NOMO-1 treated with dmso at 0.1 percent for 144 hours (cell line): ENCODE measurements around the gene ODR4.
"Not testable (repeated sequence)": the region's sequence is repeated elsewhere in the genome, so short reads cannot be mapped to it uniquely, and the experiment has no call there.

Source experiments
- DNase-seq: peaks from one replicate; lab custom pipeline; 2025; ENCODE audit not compliant: unreplicated experiment; lab: John Stamatoyannopoulos, UW

Gene ODR4

GRCh38 chr1:186420923-186421322 lies 45.3 kb downstream of the ODR4 start:
- no peak for DNase-seq

- DNase-seq: no peak
These were observed 45.8 kb downstream of the ODR4 start for GRCh38 chr1:186421446-186421845.

- DNase-seq: no peak
These were observed 48.9 kb downstream of the ODR4 start for GRCh38 chr1:186424539-186424938.

- no peak for DNase-seq
These were observed 50.5 kb downstream of the ODR4 start for GRCh38 chr1:186426118-186426517.

GRCh38 chr1:186429017-186429416 lies 53.4 kb downstream of the ODR4 start:
- no peak for DNase-seq

- no peak for DNase-seq
These were observed 59.7 kb downstream of the ODR4 start for GRCh38 chr1:186435336-186435735.

GRCh38 chr1:186438567-186438966 lies 62.9 kb downstream of the ODR4 start:
- DNase-seq: no peak

GRCh38 chr1:186440584-186440983 lies 64.9 kb downstream of the ODR4 start:
- no peak for DNase-seq

- DNase-seq: peak; percentile 41
These were observed 67.2 kb downstream of the ODR4 start for GRCh38 chr1:186442651-186443375.

GRCh38 chr1:186443638-186444037 lies 68.0 kb downstream of the ODR4 start:
- DNase-seq: no peak

- no peak for DNase-seq
These were observed 70.5 kb downstream of the ODR4 start for GRCh38 chr1:186446152-186446551.

- DNase-seq: peak; percentile 44
These were observed 79.3 kb downstream of the ODR4 start for GRCh38 chr1:186454981-186455380.

- DNase-seq: no peak
These were observed 81.2 kb downstream of the ODR4 start for GRCh38 chr1:186456729-186457255.

- not testable (repeated sequence) for DNase-seq
These were observed 83.5 kb downstream of the ODR4 start for GRCh38 chr1:186459161-186459560.

- DNase-seq: no peak
These were observed 85.4 kb downstream of the ODR4 start, which contains the start of gene PDC for GRCh38 chr1:186461014-186461413. Gene PDC, minus strand, starts transcription at chr1:186461114. Its CDS starts 11,655 bp downstream, at chr1:186449459.

GRCh38 chr1:186463511-186463910 lies 87.9 kb downstream of the ODR4 start:
- no peak for DNase-seq

GRCh38 chr1:186463926-186464325 lies 88.3 kb downstream of the ODR4 start:
- no peak for DNase-seq

- DNase-seq: not testable (repeated sequence)
These were observed 89.9 kb downstream of the ODR4 start for GRCh38 chr1:186465491-186465890.

GRCh38 chr1:186465946-186466345 lies 90.3 kb downstream of the ODR4 start:
- no peak for DNase-seq
